HuH-7.5 (cell line): ENCODE results near the gene CEP120.

Experiments
- DNase-seq: peaks from one replicate; pipeline ENCODE4 v3.0.0; 2011; ENCODE audit warnings: low spot score

Gene CEP120

DNA sequence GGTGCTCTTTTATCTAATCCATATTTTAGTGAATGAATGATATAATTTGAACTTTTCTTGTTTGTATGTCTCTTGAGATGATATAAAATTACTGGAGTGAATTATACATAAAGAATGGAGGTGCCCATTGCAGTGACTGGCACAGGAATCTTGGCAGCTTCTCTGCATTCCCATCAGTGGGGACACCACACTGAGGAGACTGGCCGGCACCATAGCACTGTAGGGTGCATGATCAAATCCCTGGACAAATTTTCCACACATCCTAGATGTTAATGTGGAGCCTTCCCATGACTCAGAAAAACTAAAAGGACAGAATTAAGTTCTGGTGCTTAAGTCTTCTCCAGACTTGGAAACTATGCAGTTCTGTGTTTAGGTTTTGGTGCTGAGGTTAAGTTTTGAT is 124.1 kb downstream of the CEP120 start:
- DNase-seq = no peak

DNA sequence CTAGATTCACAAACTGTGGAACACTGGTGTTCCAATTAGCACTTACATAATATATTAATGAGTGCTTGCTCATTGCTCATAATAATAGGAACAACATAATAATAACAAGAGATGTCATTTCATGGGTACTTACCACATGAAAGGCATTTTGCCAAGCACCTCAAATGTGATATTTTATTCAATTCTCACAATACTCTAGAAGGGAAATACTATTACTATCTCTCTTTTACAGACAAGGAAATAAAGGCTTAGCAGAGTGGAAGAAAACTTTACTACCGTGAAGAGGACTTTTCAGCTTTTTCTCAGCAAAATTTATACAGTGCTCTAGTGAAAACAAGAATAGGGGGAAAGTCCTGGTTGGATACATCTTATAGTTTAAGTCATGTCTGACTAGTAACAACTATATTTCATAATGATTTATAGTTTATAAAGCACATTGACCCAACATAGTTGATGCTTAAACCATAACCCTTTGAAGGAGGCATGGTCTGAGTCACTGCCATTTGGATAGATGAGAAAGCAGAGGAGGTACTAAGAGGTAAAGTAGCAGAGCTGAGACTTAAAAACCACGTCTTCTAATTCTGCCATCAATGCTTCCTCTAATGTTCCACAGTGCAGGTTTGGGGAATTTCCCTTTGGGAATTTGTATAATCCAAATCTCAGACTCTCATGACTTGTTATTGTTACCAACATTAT is 124.7 kb downstream of the CEP120 start:
- DNase-seq = no peak

DNA sequence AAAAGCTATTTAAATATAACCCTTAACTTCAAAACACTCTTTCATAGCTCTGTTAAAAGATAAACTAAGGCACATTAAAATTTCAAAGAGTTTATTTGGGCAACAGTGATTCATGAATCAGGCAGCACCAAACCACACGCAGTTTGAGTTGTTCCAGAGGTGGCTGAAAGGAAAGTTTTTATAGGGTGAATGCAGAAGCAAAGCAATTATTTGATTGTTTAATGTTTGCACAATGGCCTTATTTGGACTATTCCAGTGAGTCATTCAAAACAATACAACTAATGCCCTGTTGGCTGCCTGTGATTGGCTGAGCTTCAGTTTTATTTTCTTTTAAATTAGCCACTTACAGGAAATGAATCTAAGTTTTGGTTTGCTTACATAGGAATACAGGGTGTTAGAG is 125.3 kb downstream of the CEP120 start:
- no peak for DNase-seq

DNA sequence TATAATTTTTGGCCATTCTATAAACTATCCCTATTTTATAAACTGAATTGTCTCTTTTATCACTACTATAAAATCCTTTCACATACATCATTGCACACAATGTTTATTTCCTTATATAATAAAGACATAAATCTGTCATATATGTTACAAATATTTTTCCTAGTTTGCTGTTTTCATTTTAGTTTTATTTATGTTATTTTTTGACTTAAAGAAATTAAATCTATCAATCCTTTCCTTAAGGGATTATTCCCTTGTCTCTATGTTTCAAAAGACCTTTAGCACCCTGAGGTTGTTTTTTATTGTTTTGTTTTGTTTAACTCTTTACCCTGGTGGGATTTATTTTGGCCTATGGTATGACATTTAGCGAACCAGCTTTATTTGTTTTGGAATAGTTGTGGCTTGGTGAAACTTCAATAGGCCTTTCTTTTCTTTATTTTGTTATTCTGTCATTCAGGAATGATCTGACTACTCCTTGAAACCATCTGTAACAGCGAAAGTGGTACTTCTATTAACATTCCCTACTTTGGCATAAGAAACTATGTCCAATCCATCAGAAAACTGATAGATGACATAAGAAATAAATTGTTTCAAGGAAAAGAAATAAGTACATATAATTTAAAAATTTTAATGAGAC is 125.9 kb downstream of the CEP120 start:
- no peak for DNase-seq
